ENCODE data around the gene CCNQ.

DNA sequence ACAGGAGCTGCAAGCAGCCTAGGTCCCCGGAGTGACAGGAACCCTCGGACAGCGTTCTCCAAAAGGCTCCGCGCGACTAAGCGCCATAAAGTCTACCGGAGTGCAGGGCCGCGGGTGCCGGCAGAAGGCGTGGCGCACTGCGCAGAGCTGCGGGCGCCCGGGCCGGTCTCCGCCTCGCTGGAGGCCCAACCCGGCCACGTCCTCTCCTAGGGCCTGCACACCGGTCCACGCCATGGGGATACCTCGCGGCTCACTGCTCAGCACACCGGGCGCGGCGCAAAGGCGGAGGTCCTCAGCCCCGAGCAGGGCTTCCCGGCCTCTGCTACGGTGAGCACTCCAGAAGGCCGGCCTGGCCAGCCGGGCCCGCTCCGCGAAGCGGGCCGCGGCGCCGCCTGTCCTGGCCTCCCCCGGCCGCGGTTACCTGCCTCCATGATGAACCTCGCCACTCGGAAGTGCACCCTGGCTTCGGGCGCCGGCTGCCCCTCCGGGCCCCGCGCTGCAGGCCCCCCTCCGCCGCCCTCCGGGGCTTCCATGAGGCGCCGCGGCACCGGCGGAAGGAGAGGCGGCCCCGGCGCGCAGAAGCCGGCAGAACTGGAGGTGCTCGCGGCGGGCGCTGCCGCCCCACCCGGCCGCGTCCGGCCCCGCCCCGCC, at the start of gene CCNQ:
- TF ChIP-seq, protein P1, sequence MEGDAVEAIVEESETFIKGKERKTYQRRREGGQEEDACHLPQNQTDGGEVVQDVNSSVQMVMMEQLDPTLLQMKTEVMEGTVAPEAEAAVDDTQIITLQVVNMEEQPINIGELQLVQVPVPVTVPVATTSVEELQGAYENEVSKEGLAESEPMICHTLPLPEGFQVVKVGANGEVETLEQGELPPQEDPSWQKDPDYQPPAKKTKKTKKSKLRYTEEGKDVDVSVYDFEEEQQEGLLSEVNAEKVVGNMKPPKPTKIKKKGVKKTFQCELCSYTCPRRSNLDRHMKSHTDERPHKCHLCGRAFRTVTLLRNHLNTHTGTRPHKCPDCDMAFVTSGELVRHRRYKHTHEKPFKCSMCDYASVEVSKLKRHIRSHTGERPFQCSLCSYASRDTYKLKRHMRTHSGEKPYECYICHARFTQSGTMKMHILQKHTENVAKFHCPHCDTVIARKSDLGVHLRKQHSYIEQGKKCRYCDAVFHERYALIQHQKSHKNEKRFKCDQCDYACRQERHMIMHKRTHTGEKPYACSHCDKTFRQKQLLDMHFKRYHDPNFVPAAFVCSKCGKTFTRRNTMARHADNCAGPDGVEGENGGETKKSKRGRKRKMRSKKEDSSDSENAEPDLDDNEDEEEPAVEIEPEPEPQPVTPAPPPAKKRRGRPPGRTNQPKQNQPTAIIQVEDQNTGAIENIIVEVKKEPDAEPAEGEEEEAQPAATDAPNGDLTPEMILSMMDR (IDR thresholded peaks at IDR 0.05) = no peak
- TF ChIP-seq POLR2A (IDR thresholded peaks at IDR 0.05) = no peak

Measured in testis (tissue), 2 donors.